Cardiac muscle cell (in vitro differentiated cells and primary cell): ENCODE results near the gene LRBA. TPM values are rescaled to one million over a fixed set of nuclear protein-coding genes. Genes with fewer than 3 reads are reported as not detected.

ENCODE experiments used
- DNase-seq, 2 donors: peaks; one replicate each; pipeline versions ENCODE4 v3.0.0 to v3.0.0-alpha.2; 2010 to 2017; ENCODE audit warnings: low read depth in 1 of 2, low spot score in 1 of 2
- H3K27ac ChIP-seq: fragments of 200-600 bp; sonication (generic); 2 replicates; pipeline ENCODE4 v1.5.1; 2016
- H3K27me3 ChIP-seq: fragments of 200-600 bp; sonication (generic); 2 replicates; pipeline ENCODE4 v1.6.0; 2016; ENCODE audit warnings: control low read depth
- H3K36me3 ChIP-seq: fragments of 200-600 bp; sonication (generic); 2 replicates; pipeline ENCODE4 v1.5.1; 2016; ENCODE audit warnings: control low read depth
- H3K4me1 ChIP-seq: fragments of 200-600 bp; sonication (generic); 2 replicates; pipeline ENCODE4 v1.8.1; 2017; ENCODE audit warnings: low read depth, mild to moderate bottlenecking, mixed run types
- H3K4me3 ChIP-seq: fragments of 200-600 bp; sonication (generic); 2 replicates; pipeline ENCODE4 v1.5.1; 2016; ENCODE audit warnings: mild to moderate bottlenecking
- H3K9me3 ChIP-seq: fragments of 200-600 bp; sonication (generic); 2 replicates; pipeline ENCODE4 v1.5.1; 2017; ENCODE audit warnings: low read depth, mild to moderate bottlenecking, control low read depth
- CTCF ChIP-seq: IDR thresholded peaks from 2 replicates; pipeline ENCODE4 v1.5.1; 2012; ENCODE audit warnings: low read depth, mild to moderate bottlenecking, low read length
- polyA plus RNA-seq: library from polyadenylated mRNA; unstranded; fragments of >200 nt; fragmentation: Nextera tagmentation; extraction: Ambion mirVana; gene quantifications from 2 replicates; pipeline ENCODE4 v1.2.1, GENCODE V29; 2016
- total RNA-seq: library from RNA; depleted of rRNA; stranded (reverse); fragments of >200 nt; gene quantifications from 2 replicates; pipeline ENCODE4 v1.2.3, GENCODE V29; 2016

Gene LRBA
- total and polyA plus RNA-seq, 2 experiments from 2014 or later: 17.7 to 58.8 TPM

GRCh38 chr4:150315175-150315574 lies 699.9 kb downstream of the LRBA start:
- Histone ChIP-seq H3K9me3 (no peaks in the 10 kb centered on the region), H3K27ac (no peak overlapping the region), H3K36me3 (no peaks in the 10 kb centered on the region), H3K4me3 (no peak overlapping the region), H3K27me3 (no peaks in the 10 kb centered on the region), H3K4me1 (peaks cover 6% of the 10 kb centered on the region)
- peak in 1 of 2 donors; percentile 39 for DNase-seq
- no peak for TF ChIP-seq CTCF

- Histone ChIP-seq H3K4me3 (no peak overlapping the region), H3K27me3 (no peaks in the 10 kb centered on the region)
- TF ChIP-seq CTCF: no peak
These were observed 701.1 kb downstream of the LRBA start for GRCh38 chr4:150314031-150314430.

GRCh38 chr4:150310159-150310895 lies 704.8 kb downstream of the LRBA start:
- no peaks in the 10 kb centered on the region for H3K27me3 ChIP-seq
- H3K4me3 ChIP-seq: no peak overlapping the region
- peak; percentile 38 to 51 for DNase-seq
- TF ChIP-seq CTCF: no peak
- no peaks in the 10 kb centered on the region for H3K9me3 ChIP-seq
- no peaks in the 10 kb centered on the region for H3K36me3 ChIP-seq
- H3K4me1 ChIP-seq: peaks cover 6% of the 10 kb centered on the region
- no peak overlapping the region for H3K27ac ChIP-seq

More at GRCh38 chr4:150314031-150314430, 701.1 kb downstream of the LRBA start:
- Histone ChIP-seq H3K36me3 (no peaks in the 10 kb centered on the region), H3K27ac (no peak overlapping the region), H3K9me3 (no peaks in the 10 kb centered on the region), H3K4me1 (peaks cover 6% of the 10 kb centered on the region)
- DNase-seq: no peak

GRCh38 chr4:150308824-150309472 lies 706.1 kb downstream of the LRBA start:
- peak in 1 of 2 donors; percentile 28 for DNase-seq

GRCh38 chr4:150306719-150307118 lies 708.4 kb downstream of the LRBA start:
- DNase-seq: no peak
- H3K4me3 ChIP-seq: no peak overlapping the region
- no peak overlapping the region for H3K27ac ChIP-seq
- TF ChIP-seq CTCF: no peak
- peaks cover 6% of the 10 kb centered on the region for H3K4me1 ChIP-seq
- no peaks in the 10 kb centered on the region for H3K36me3 ChIP-seq
- H3K9me3 ChIP-seq: no peaks in the 10 kb centered on the region
- H3K27me3 ChIP-seq: no peaks in the 10 kb centered on the region

More at GRCh38 chr4:150308824-150309472, 706.1 kb downstream of the LRBA start:
- no peaks in the 10 kb centered on the region for H3K27me3 ChIP-seq
- no peaks in the 10 kb centered on the region for H3K9me3 ChIP-seq
- H3K4me3 ChIP-seq: no peak overlapping the region
- H3K36me3 ChIP-seq: no peaks in the 10 kb centered on the region
- no peak overlapping the region for H3K27ac ChIP-seq
- H3K4me1 ChIP-seq: peaks cover 6% of the 10 kb centered on the region
- no peak for TF ChIP-seq CTCF
